ENCODE results near the gene HDAC5.
A peak's percentile ranks its signal among the peaks of the same experiment; 100 is the strongest.
"Not testable (repeated sequence)": the region's sequence is repeated elsewhere in the genome, so short reads cannot be mapped to it uniquely, and the experiment has no call there.

HDAC5 gene

GRCh38 chr17:44108440-44109311 is 14.8 kb downstream of the HDAC5 start:
- Histone ChIP-seq H3K9ac (ENCODE audit: low read depth, low read length) (no peak overlapping the region), H3K4me1 (ENCODE audit: control insufficient read depth, insufficient read depth, low read length) (peaks cover 27% of the 10 kb centered on the region), H3K9me3 (ENCODE audit: control insufficient read depth, insufficient read depth, low read length) (no peaks in the 10 kb centered on the region), H3K27me3 (ENCODE audit: control insufficient read depth, insufficient read depth, low read length) (no peaks in the 10 kb centered on the region), H3K4me3 (ENCODE audit: low read depth, low read length) (no peak overlapping the region), H3K27ac (ENCODE audit: low read depth, low read length) (no peak overlapping the region), H3K36me3 (ENCODE audit: control insufficient read depth, insufficient read depth, low read length) (peaks cover 5% of the 10 kb centered on the region; the same call in 1 of the 2 replicates)

- H3K4me3 ChIP-seq (ENCODE audit: low read depth, low read length): no peak overlapping the region
- no peak overlapping the region for H3K27ac ChIP-seq (ENCODE audit: low read depth, low read length)
- H3K9me3 ChIP-seq (ENCODE audit: control insufficient read depth, insufficient read depth, low read length): no peaks in the 10 kb centered on the region
- H3K36me3 ChIP-seq (ENCODE audit: control insufficient read depth, insufficient read depth, low read length): peaks cover 8% of the 10 kb centered on the region; the same call in 1 of the 2 replicates
- H3K4me1 ChIP-seq (ENCODE audit: control insufficient read depth, insufficient read depth, low read length): peaks cover 27% of the 10 kb centered on the region
- no peak overlapping the region for H3K9ac ChIP-seq (ENCODE audit: low read depth, low read length)
- H3K27me3 ChIP-seq (ENCODE audit: control insufficient read depth, insufficient read depth, low read length): no peaks in the 10 kb centered on the region
Observed at GRCh38 chr17:44106801-44107200, 16.6 kb downstream of the HDAC5 start.

DNA sequence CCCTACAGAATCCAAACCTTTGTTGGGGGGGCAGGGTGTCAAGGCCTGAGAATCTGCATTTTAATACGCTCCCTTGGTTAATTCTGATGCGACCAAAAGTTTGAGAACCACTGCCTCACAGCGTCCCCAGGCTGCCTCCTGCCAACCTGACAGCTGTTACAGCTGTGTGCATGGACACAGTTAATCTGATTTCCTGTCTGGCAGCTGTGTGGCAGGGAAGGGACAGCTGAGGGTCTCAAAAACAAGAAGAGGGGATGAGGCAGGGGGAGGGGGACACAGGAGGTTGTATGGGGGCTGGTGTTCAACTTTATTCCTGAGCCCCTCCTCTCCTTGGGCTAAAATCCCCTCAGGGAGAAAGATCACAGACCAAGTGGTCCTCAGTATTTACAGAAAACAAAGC is 17.5 kb downstream of the HDAC5 start:
- no peaks in the 10 kb centered on the region for H3K9me3 ChIP-seq (ENCODE audit: control insufficient read depth, insufficient read depth, low read length)
- peaks cover 20% of the 10 kb centered on the region for H3K4me1 ChIP-seq (ENCODE audit: control insufficient read depth, insufficient read depth, low read length)
- H3K4me3 ChIP-seq (ENCODE audit: low read depth, low read length): no peak overlapping the region
- H3K27me3 ChIP-seq (ENCODE audit: control insufficient read depth, insufficient read depth, low read length): no peaks in the 10 kb centered on the region
- H3K9ac ChIP-seq (ENCODE audit: low read depth, low read length): no peak overlapping the region
- peaks cover 8% of the 10 kb centered on the region; the same call in 1 of the 2 replicates for H3K36me3 ChIP-seq (ENCODE audit: control insufficient read depth, insufficient read depth, low read length)
- no peak overlapping the region for H3K27ac ChIP-seq (ENCODE audit: low read depth, low read length)

DNA sequence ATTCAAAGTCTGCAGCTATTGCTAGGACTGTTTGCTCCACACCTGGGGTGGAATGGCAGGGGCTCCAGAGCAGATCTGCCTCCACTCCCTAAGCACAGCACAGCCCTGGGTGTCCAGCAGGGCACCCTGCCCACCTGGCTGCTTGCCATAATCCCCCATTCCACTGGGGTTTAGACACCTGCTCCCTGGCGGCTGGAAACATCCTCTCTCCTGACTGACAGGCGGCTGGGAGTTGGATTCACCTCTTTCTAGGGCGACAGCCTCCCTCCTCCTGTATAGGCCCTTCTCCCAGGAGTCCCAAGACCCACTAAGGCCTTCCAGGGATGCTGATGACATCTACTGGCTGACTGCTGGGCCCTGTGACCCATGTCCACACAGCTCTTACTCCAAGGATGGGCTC is 18.0 kb downstream of the HDAC5 start:
- Histone ChIP-seq H3K27me3 (ENCODE audit: control insufficient read depth, insufficient read depth, low read length) (no peaks in the 10 kb centered on the region), H3K4me1 (ENCODE audit: control insufficient read depth, insufficient read depth, low read length) (peaks cover 16% of the 10 kb centered on the region), H3K27ac (ENCODE audit: low read depth, low read length) (no peak overlapping the region), H3K9ac (ENCODE audit: low read depth, low read length) (no peak overlapping the region), H3K4me3 (ENCODE audit: low read depth, low read length) (no peak overlapping the region), H3K36me3 (ENCODE audit: control insufficient read depth, insufficient read depth, low read length) (peaks cover 8% of the 10 kb centered on the region; the same call in 1 of the 2 replicates), H3K9me3 (ENCODE audit: control insufficient read depth, insufficient read depth, low read length) (no peaks in the 10 kb centered on the region)

DNA sequence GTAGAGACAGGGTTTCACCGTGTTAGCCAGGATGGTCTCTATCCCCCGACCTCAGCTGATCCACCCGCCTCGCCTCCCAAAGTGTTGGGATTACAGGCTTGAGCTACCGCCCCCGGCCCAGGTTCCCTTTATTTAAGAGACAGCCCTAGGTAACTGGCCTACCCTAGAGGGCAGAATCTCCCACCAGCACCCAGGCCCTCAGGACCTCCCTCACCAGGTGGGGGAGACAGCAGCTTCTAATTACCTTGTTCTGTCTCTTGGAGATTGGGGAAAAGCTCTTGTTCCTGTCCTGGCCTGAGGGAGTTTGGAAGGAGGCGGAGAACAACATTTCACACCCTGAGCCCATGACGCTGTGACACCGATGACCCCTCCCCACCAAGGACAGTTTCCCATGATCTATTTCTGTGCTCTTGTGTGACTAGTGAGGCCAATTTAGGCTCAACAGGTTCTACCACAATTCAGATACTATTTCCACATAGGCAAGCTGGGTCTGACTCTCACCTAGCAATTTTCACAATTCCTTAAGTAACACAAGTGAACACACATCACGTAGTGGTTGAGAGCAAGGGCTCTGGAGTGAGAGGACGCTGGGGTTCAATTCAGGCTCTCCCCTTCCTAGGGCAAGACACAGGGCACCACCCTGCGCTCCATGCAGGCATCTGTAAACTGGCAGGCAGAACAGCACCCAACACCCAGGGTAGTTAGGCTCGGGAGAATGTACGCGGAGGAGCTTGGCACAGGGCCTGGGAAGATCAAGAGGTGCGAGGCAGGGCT is 20.4 kb downstream of the HDAC5 start:
- peaks cover 4% of the 10 kb centered on the region; the same call in 1 of the 2 replicates for H3K36me3 ChIP-seq (ENCODE audit: control insufficient read depth, insufficient read depth, low read length)
- H3K27ac ChIP-seq (ENCODE audit: low read depth, low read length): peak overlapping the region; percentile 54
- no peaks in the 10 kb centered on the region for H3K9me3 ChIP-seq (ENCODE audit: control insufficient read depth, insufficient read depth, low read length)
- no peak overlapping the region for H3K9ac ChIP-seq (ENCODE audit: low read depth, low read length)
- no peaks in the 10 kb centered on the region for H3K27me3 ChIP-seq (ENCODE audit: control insufficient read depth, insufficient read depth, low read length)
- H3K4me1 ChIP-seq (ENCODE audit: control insufficient read depth, insufficient read depth, low read length): peaks cover 10% of the 10 kb centered on the region; the same call in 1 of the 2 replicates
- no peak overlapping the region for H3K4me3 ChIP-seq (ENCODE audit: low read depth, low read length)

- H3K27ac ChIP-seq (ENCODE audit: low read depth, low read length); H3K9ac ChIP-seq (ENCODE audit: low read depth, low read length); H3K4me3 ChIP-seq (ENCODE audit: low read depth, low read length); H3K27me3 ChIP-seq (ENCODE audit: control insufficient read depth, insufficient read depth, low read length); H3K36me3 ChIP-seq (ENCODE audit: control insufficient read depth, insufficient read depth, low read length); H3K9me3 ChIP-seq (ENCODE audit: control insufficient read depth, insufficient read depth, low read length); H3K4me1 ChIP-seq (ENCODE audit: control insufficient read depth, insufficient read depth, low read length): not testable (repeated sequence)
Observed at GRCh38 chr17:44101858-44102257, 21.6 kb downstream of the HDAC5 start.

DNA sequence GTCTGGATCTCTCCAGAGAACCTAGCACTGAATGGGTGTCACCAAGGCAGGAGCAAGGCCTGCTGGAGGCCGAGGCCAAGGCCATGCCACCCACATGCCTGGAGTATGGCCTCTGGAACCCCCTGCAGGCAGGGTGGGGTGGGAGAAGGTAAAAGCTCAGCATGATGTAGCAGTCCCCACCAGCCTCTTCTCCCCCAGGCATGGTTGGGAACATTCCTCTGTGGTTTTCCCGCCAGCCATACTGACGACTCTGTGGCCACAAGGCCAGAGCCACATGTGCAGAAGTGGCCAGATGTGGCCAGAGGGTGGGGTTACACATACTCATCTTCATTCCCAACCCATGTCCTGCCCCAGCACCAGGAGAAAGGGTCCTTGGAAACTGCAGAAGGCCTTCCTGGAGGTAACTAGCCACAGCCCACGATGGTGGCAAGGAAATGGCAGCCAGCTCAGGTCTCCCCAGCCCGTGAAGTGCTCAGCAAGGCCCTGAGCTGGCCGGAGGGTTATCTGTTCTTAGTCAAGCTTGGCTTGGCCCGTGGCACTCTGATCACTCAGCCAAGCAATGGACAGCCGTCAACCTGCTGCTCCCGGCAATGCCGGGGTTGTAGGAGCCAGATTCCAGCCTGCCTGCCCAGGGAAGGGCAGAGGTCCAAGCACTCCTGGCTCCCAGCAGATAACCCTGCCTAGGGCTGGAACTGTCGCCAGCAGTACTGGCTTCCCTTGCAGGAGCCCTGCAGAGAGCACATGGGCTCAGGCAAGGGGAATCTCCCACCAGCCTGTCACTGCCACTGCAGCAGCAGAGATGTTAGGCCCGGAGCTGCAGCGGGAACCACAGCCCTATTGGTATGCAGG is 26.1 kb downstream of the HDAC5 start:
- Histone ChIP-seq H3K27me3 (ENCODE audit: control insufficient read depth, insufficient read depth, low read length) (no peaks in the 10 kb centered on the region), H3K36me3 (ENCODE audit: control insufficient read depth, insufficient read depth, low read length) (peaks cover 9% of the 10 kb centered on the region), H3K4me1 (ENCODE audit: control insufficient read depth, insufficient read depth, low read length) (peaks cover 13% of the 10 kb centered on the region), H3K27ac (ENCODE audit: low read depth, low read length) (peak overlapping the region; percentile 98), H3K9me3 (ENCODE audit: control insufficient read depth, insufficient read depth, low read length) (no peaks in the 10 kb centered on the region), H3K9ac (ENCODE audit: low read depth, low read length) (no peak overlapping the region), H3K4me3 (ENCODE audit: low read depth, low read length) (no peak overlapping the region)

- H3K4me1 ChIP-seq (ENCODE audit: control insufficient read depth, insufficient read depth, low read length): peaks cover 13% of the 10 kb centered on the region
- peaks cover 23% of the 10 kb centered on the region for H3K36me3 ChIP-seq (ENCODE audit: control insufficient read depth, insufficient read depth, low read length)
- no peaks in the 10 kb centered on the region for H3K9me3 ChIP-seq (ENCODE audit: control insufficient read depth, insufficient read depth, low read length)
- H3K27me3 ChIP-seq (ENCODE audit: control insufficient read depth, insufficient read depth, low read length): no peaks in the 10 kb centered on the region
- H3K9ac ChIP-seq (ENCODE audit: low read depth, low read length): peak overlapping the region; percentile 79
- peak overlapping the region; percentile 98 for H3K27ac ChIP-seq (ENCODE audit: low read depth, low read length)
- H3K4me3 ChIP-seq (ENCODE audit: low read depth, low read length): peak overlapping the region; percentile 68
Observed at GRCh38 chr17:44095647-44096496, 27.6 kb downstream of the HDAC5 start.

- Histone ChIP-seq H3K27ac (ENCODE audit: low read depth, low read length) (peak overlapping the region; percentile 98), H3K4me3 (ENCODE audit: low read depth, low read length) (peak overlapping the region; percentile 68)
Observed at GRCh38 chr17:44095388-44095646, 28.1 kb downstream of the HDAC5 start.

DNA sequence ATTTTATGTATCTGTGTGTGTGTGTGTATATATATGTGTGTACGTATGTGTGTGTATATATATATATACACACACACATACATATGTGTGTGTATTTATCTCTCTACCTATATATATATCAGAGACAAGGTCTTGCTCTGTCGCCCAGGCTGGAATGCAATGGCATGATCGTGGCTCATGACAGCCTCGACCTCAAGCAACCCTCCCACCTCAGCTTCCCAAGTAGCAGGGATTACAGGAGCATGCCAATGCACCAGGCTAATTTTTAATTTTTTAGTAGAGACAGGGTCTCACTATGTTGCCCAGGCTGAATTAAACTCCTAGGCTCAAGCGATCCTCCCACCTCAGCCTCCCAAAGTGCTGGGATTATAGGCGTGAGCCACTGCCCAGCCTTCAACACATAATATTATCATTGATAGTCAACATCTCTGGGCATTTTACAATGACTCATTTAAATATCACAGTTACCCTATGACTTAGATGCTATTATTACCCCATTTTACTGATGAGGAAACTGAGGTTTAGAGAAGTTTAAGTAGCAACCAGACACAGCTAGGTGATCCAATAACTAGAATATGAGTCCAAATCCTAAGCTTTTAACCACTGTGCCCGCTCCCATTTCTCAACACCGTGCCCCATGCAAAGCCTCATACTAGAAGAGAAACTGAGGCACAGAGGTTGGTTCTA is 28.6 kb downstream of the HDAC5 start:
- peaks cover 23% of the 10 kb centered on the region for H3K36me3 ChIP-seq (ENCODE audit: control insufficient read depth, insufficient read depth, low read length)
- no peaks in the 10 kb centered on the region for H3K27me3 ChIP-seq (ENCODE audit: control insufficient read depth, insufficient read depth, low read length)
- peak overlapping the region; percentile 68 for H3K4me3 ChIP-seq (ENCODE audit: low read depth, low read length)
- no peaks in the 10 kb centered on the region for H3K9me3 ChIP-seq (ENCODE audit: control insufficient read depth, insufficient read depth, low read length)
- no peak overlapping the region for H3K9ac ChIP-seq (ENCODE audit: low read depth, low read length)
- peak overlapping the region; percentile 98 for H3K27ac ChIP-seq (ENCODE audit: low read depth, low read length)
- H3K4me1 ChIP-seq (ENCODE audit: control insufficient read depth, insufficient read depth, low read length): peaks cover 13% of the 10 kb centered on the region

More at GRCh38 chr17:44095388-44095646, 28.1 kb downstream of the HDAC5 start:
- Histone ChIP-seq H3K27me3 (ENCODE audit: control insufficient read depth, insufficient read depth, low read length) (no peaks in the 10 kb centered on the region), H3K4me1 (ENCODE audit: control insufficient read depth, insufficient read depth, low read length) (peaks cover 13% of the 10 kb centered on the region), H3K9ac (ENCODE audit: low read depth, low read length) (no peak overlapping the region), H3K9me3 (ENCODE audit: control insufficient read depth, insufficient read depth, low read length) (no peaks in the 10 kb centered on the region), H3K36me3 (ENCODE audit: control insufficient read depth, insufficient read depth, low read length) (peaks cover 23% of the 10 kb centered on the region)
